K562 (cell line): ENCODE measurements around the gene BARD1. TPM values are rescaled to one million over a fixed set of nuclear protein-coding genes. Genes with fewer than 3 reads are reported as not detected.

Experiments
- EGR1 ChIP-seq: fragments of 450-650 bp; conservative IDR thresholded peaks from 2 replicates; pipeline ENCODE4 v1.6.1; 2017; ENCODE audit warnings: mild to moderate bottlenecking
- HDAC1 ChIP-seq, 2 experiments: fragments of 450-650 bp; IDR thresholded peaks; 2 replicates each; pipeline ENCODE4 v1.6.1; 2016 to 2017; ENCODE audit warnings: inconsistent platforms in 1 of 2, mild to moderate bottlenecking in 1 of 2, moderate library complexity in 1 of 2
- OTX1 ChIP-seq: fragments of 450-650 bp; formaldehyde crosslinking; IDR thresholded peaks from 2 replicates; pipeline ENCODE4 v1.4.0; 2022; ENCODE audit warnings: mild to moderate bottlenecking
- RFX7 ChIP-seq: fragments of 250-450 bp; sonication (Bioruptor Pico); IDR thresholded peaks from 2 replicates; pipeline ENCODE4 v1.5.1; 2021; ENCODE audit warnings: mild to moderate bottlenecking
- SP1 ChIP-seq: sonication (generic); formaldehyde crosslinking; IDR thresholded peaks from 2 replicates; pipeline ENCODE4 v1.8.1; 2022; ENCODE audit warnings: mild to moderate bottlenecking, missing genetic modification reagents
- SREBF1 ChIP-seq: fragments of 150-350 bp; IDR thresholded peaks from 2 replicates; pipeline ENCODE4 v1.6.1; 2014; ENCODE audit warnings: antibody characterized with exemption, low read depth, low read length, borderline replicate concordance
- SRSF9 ChIP-seq: fragments of 200-400 bp; formaldehyde crosslinking; IDR thresholded peaks from 2 replicates; pipeline ENCODE4 v1.6.1; 2017; ENCODE audit warnings: low read depth, low read length, borderline replicate concordance
- ZNF586 ChIP-seq: fragments of 450-650 bp; formaldehyde crosslinking; conservative IDR thresholded peaks from 2 replicates; pipeline ENCODE4 v1.4.0; 2020; ENCODE audit warnings: mild to moderate bottlenecking, moderate library complexity
- ZNF75A ChIP-seq: fragments of 450-650 bp; formaldehyde crosslinking; IDR thresholded peaks from 2 replicates; pipeline ENCODE4 v1.4.0; 2020; ENCODE audit warnings: mild to moderate bottlenecking
- polyA plus RNA-seq, 8 experiments: library from polyadenylated mRNA; depleted of rRNA in 4 of 8; stranded (reverse) in 5 of 8; unstranded in 3 of 8; fragments of >200 nt; fragmentation: Nextera tagmentation in 2 of 8; fragmentation: Illumina TruSeq in 1 of 8; extraction: Ambion mirVana in 2 of 8; extraction: Trizol in 1 of 8; gene quantifications; 2 replicates each; pipeline versions ENCODE4 v1.2.1 to v1.2.3, GENCODE V29; 2011 to 2014; ENCODE audit warnings: inconsistent platforms in 1 of 8, missing spikeins in 1 of 8
- total RNA-seq, 7 experiments: library from RNA; depleted of rRNA in 6 of 7; stranded (reverse); fragments of >200 nt in 6 of 7; fragmentation: Illumina TruSeq in 2 of 7; extraction: Trizol in 2 of 7; gene quantifications; 2 replicates each; pipeline versions ENCODE4 v1.2.1 to v1.2.3, GENCODE V29; 2011 to 2021; ENCODE audit warnings: low replicate concordance in 1 of 7
- TF ChIP-seq, protein P1 (sequence below): IDR thresholded peaks from 3 replicates; pipeline ENCODE4 v1.6.1; 2011; ENCODE audit warnings: borderline replicate concordance, mild to moderate bottlenecking; ENCODE audit not compliant: insufficient read length, insufficient read depth
- TF ChIP-seq, protein P2 (sequence below), 2 experiments: fragments of 450-650 bp in 1 of 2; sonication (generic) in 1 of 2; formaldehyde crosslinking in 1 of 2; IDR thresholded peaks; 2 replicates each; pipeline versions ENCODE4 v1.7.1 to v1.9.0; 2016 to 2022; ENCODE audit warnings: inconsistent platforms in 1 of 2, mild to moderate bottlenecking in 1 of 2, missing genetic modification reagents in 1 of 2
- TF ChIP-seq, protein P3 (sequence below): sonication (generic); formaldehyde crosslinking; IDR thresholded peaks from 2 replicates; pipeline ENCODE4 v1.8.0; 2022; ENCODE audit warnings: missing genetic modification reagents, mild to moderate bottlenecking, moderate library complexity, borderline replicate concordance
- TF ChIP-seq, protein P4 (sequence below): sonication (generic); formaldehyde crosslinking; IDR thresholded peaks from 2 replicates; pipeline ENCODE4 v1.8.1; 2022; ENCODE audit warnings: missing genetic modification reagents
- TF ChIP-seq, protein P5 (sequence below): fragments of 250-450 bp; sonication (Bioruptor Pico); IDR thresholded peaks from 2 replicates; pipeline ENCODE4 v1.8.0; 2021; ENCODE audit warnings: moderate library complexity, mild to moderate bottlenecking, inconsistent platforms

The BARD1 gene
- total and polyA plus RNA-seq, 9 of the 15 experiments (the other 6 are each of a cell fraction or from before 2014, with no cell fraction given) = 6.3 to 18.9 (median 11.3) TPM

DNA sequence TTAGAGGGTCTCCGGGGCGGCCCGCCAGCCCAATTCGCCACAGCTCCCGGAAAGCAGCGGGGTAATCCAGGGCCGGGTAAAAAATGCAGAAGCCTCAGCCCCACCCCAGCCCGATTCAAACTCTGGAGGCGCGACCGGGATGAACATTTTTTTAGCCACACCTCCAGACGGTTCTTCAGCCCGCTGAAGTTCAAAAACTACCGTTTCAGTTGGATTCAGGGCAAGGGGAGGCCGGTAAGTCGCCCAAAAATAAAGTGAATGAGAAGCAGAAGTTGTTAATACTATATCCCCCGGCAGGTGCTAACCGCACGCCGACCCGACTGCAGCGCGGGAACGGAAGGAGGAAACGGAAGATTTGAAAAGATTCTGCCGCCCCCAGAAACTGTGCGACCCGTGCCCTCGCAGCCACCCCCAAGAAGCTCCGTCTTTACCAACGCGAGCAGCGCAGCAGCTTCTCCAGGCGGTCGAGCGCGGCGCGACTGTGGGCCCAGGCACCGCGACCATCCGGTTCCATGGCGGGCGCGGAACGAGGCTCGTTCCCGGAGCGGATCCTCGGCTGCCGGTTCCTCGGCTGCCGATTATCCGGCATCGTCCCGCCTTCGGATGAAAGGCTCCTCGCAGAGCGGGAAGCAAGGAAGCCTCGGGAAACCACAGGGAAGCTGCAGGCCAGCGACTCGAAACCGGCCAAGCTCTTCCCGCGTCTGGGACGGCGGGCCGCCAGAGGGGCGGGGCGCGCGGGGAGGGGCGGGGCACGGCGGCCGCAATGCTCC is at the start of gene BARD1 (continued):
- TF ChIP-seq, protein P1, sequence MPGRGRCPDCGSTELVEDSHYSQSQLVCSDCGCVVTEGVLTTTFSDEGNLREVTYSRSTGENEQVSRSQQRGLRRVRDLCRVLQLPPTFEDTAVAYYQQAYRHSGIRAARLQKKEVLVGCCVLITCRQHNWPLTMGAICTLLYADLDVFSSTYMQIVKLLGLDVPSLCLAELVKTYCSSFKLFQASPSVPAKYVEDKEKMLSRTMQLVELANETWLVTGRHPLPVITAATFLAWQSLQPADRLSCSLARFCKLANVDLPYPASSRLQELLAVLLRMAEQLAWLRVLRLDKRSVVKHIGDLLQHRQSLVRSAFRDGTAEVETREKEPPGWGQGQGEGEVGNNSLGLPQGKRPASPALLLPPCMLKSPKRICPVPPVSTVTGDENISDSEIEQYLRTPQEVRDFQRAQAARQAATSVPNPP = no peak
- TF ChIP-seq, protein P2, sequence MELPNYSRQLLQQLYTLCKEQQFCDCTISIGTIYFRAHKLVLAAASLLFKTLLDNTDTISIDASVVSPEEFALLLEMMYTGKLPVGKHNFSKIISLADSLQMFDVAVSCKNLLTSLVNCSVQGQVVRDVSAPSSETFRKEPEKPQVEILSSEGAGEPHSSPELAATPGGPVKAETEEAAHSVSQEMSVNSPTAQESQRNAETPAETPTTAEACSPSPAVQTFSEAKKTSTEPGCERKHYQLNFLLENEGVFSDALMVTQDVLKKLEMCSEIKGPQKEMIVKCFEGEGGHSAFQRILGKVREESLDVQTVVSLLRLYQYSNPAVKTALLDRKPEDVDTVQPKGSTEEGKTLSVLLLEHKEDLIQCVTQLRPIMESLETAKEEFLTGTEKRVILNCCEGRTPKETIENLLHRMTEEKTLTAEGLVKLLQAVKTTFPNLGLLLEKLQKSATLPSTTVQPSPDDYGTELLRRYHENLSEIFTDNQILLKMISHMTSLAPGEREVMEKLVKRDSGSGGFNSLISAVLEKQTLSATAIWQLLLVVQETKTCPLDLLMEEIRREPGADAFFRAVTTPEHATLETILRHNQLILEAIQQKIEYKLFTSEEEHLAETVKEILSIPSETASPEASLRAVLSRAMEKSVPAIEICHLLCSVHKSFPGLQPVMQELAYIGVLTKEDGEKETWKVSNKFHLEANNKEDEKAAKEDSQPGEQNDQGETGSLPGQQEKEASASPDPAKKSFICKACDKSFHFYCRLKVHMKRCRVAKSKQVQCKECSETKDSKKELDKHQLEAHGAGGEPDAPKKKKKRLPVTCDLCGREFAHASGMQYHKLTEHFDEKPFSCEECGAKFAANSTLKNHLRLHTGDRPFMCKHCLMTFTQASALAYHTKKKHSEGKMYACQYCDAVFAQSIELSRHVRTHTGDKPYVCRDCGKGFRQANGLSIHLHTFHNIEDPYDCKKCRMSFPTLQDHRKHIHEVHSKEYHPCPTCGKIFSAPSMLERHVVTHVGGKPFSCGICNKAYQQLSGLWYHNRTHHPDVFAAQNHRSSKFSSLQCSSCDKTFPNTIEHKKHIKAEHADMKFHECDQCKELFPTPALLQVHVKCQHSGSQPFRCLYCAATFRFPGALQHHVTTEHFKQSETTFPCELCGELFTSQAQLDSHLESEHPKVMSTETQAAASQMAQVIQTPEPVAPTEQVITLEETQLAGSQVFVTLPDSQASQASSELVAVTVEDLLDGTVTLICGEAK (IDR thresholded peaks at IDR 0.05) = no peak
- TF ChIP-seq, protein P2 (CRISPR knock-in tag; IDR thresholded peaks at IDR 0.05) = no peak
- TF ChIP-seq OTX1 (no peak), SP1 (CRISPR knock-in tag) (no peak; the same call in 1 of the 2 replicates), RFX7 (CRISPR knock-in tag) (no peak), SREBF1 (no peak), ZNF586 (no peak), EGR1 (no peak), HDAC1 (IDR thresholded peaks at IDR 0.05) (peak in 1 of 2 experiments; percentile 49; a peak in 1 of 4 replicates), SRSF9 (no peak), ZNF75A (CRISPR knock-in tag) (no peak)
- TF ChIP-seq, protein P3, sequence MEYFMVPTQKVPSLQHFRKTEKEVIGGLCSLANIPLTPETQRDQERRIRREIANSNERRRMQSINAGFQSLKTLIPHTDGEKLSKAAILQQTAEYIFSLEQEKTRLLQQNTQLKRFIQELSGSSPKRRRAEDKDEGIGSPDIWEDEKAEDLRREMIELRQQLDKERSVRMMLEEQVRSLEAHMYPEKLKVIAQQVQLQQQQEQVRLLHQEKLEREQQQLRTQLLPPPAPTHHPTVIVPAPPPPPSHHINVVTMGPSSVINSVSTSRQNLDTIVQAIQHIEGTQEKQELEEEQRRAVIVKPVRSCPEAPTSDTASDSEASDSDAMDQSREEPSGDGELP (CRISPR knock-in tag) = no peak; the same call in 1 of the 2 replicates
- TF ChIP-seq, protein P4, sequence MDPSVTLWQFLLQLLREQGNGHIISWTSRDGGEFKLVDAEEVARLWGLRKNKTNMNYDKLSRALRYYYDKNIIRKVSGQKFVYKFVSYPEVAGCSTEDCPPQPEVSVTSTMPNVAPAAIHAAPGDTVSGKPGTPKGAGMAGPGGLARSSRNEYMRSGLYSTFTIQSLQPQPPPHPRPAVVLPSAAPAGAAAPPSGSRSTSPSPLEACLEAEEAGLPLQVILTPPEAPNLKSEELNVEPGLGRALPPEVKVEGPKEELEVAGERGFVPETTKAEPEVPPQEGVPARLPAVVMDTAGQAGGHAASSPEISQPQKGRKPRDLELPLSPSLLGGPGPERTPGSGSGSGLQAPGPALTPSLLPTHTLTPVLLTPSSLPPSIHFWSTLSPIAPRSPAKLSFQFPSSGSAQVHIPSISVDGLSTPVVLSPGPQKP = no peak
- TF ChIP-seq, protein P5, sequence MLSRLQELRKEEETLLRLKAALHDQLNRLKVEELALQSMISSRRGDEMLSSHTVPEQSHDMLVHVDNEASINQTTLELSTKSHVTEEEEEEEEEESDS (CRISPR knock-in tag) = no peak
